Right atrium auricular region (tissue), 2 donors: ENCODE results near the gene PRKCE. TPM values are rescaled to one million over a fixed set of nuclear protein-coding genes. Genes with fewer than 3 reads are reported as not detected.

Experiments used
- DNase-seq: peaks from one replicate; pipeline ENCODE4 v3.0.0-alpha.2; 2019; ENCODE audit warnings: low spot score
- H3K27ac ChIP-seq, 2 donors: fragments of 200-600 bp; sonication (generic); 1 replicate in 1 of 2; 2 replicates in 1 of 2; pipeline ENCODE4 v1.5.1; 2016 to 2019
- H3K27me3 ChIP-seq, 2 donors: fragments of 200-600 bp; sonication (generic); one replicate each; pipeline versions ENCODE4 v1.5.1 to v1.6.0; 2017 to 2019
- H3K36me3 ChIP-seq: fragments of 200-600 bp; sonication (generic); one replicate; pipeline ENCODE4 v1.5.1; 2016
- H3K4me1 ChIP-seq, 2 donors: fragments of 200-600 bp; sonication (generic); one replicate each; pipeline versions ENCODE4 v1.5.1 to v1.6.0; 2017 to 2019
- H3K4me3 ChIP-seq, 2 donors: fragments of 200-600 bp; sonication (generic); 1 replicate in 1 of 2; 2 replicates in 1 of 2; pipeline ENCODE4 v1.5.1; 2017 to 2019; ENCODE audit warnings: mild to moderate bottlenecking in 1 of 2, moderate library complexity in 1 of 2
- H3K9me3 ChIP-seq, 2 donors: fragments of 200-600 bp; sonication (generic); one replicate each; pipeline ENCODE4 v1.5.1; 2019
- total RNA-seq, 2 donors: library from RNA; depleted of rRNA; stranded (reverse); fragments of >200 nt; gene quantifications; one replicate each; pipeline ENCODE4 v1.1.0, GENCODE V29; 2016
- TF ChIP-seq, protein P1 (sequence below), 2 donors: fragments of 200-600 bp; sonication (generic); IDR thresholded peaks; one replicate each; pipeline ENCODE4 v1.5.1; 2019; ENCODE audit warnings: antibody characterized with exemption in 2 of 2

PRKCE gene
- total RNA-seq, 2 donors from 2014 or later, result 7.2 to 11.8 TPM

- TF ChIP-seq, protein P1, sequence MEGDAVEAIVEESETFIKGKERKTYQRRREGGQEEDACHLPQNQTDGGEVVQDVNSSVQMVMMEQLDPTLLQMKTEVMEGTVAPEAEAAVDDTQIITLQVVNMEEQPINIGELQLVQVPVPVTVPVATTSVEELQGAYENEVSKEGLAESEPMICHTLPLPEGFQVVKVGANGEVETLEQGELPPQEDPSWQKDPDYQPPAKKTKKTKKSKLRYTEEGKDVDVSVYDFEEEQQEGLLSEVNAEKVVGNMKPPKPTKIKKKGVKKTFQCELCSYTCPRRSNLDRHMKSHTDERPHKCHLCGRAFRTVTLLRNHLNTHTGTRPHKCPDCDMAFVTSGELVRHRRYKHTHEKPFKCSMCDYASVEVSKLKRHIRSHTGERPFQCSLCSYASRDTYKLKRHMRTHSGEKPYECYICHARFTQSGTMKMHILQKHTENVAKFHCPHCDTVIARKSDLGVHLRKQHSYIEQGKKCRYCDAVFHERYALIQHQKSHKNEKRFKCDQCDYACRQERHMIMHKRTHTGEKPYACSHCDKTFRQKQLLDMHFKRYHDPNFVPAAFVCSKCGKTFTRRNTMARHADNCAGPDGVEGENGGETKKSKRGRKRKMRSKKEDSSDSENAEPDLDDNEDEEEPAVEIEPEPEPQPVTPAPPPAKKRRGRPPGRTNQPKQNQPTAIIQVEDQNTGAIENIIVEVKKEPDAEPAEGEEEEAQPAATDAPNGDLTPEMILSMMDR (IDR thresholded peaks at IDR 0.05), result no peak
- Histone ChIP-seq H3K4me3 (no peak overlapping the region), H3K27ac (no peak overlapping the region), H3K9me3 (no peaks in the 10 kb centered on the region), H3K27me3 (no peaks in the 10 kb centered on the region), H3K4me1 (peaks cover 0 to 14% of the 10 kb centered on the region in 2 donors), H3K36me3 (no peaks in the 10 kb centered on the region)
- no peak for DNase-seq
Observed at GRCh38 chr2:45716915-45717314, 65.4 kb downstream of the PRKCE start.

- TF ChIP-seq, protein P1 (IDR thresholded peaks at IDR 0.05), result no peak
- DNase-seq, result no peak
Observed at GRCh38 chr2:45720210-45720609, 68.7 kb downstream of the PRKCE start.

DNA sequence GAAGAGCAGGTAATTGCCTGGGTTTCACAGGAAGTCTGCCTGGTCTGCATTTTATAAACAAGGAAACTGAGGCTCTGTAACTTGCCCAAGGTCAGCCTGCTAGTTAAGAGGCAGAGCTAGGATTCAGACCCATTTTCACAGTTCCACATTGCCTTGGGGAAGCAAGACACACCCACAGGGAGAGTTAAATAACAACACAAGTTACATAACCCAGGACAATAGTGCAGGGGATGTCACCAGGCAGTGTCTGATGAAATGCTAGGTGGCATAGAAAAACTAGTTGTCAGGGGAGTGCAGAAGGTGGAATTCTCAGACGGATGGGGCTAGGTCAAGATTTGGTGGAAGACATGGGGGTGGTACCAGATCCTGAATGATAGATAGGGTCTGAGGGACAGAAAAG is 69.7 kb downstream of the PRKCE start:
- Histone ChIP-seq H3K27me3 (no peaks in the 10 kb centered on the region), H3K4me3 (no peak overlapping the region), H3K4me1 (peaks cover 0 to 20% of the 10 kb centered on the region in 2 donors), H3K36me3 (no peaks in the 10 kb centered on the region), H3K9me3 (no peaks in the 10 kb centered on the region), H3K27ac (no peak overlapping the region)
- TF ChIP-seq, protein P1 (IDR thresholded peaks at IDR 0.05), result no peak
- DNase-seq, result no peak

More at GRCh38 chr2:45720210-45720609, 68.7 kb downstream of the PRKCE start:
- H3K9me3 ChIP-seq, result no peaks in the 10 kb centered on the region
- H3K36me3 ChIP-seq, result no peaks in the 10 kb centered on the region
- H3K4me3 ChIP-seq, result no peak overlapping the region
- no peaks in the 10 kb centered on the region for H3K27me3 ChIP-seq
- peaks cover 0 to 20% of the 10 kb centered on the region in 2 donors for H3K4me1 ChIP-seq
- H3K27ac ChIP-seq, result no peak overlapping the region

- H3K4me1 ChIP-seq, result peaks cover 0 to 20% of the 10 kb centered on the region in 2 donors
- H3K36me3 ChIP-seq, result no peaks in the 10 kb centered on the region
- no peak overlapping the region for H3K4me3 ChIP-seq
- H3K9me3 ChIP-seq, result no peaks in the 10 kb centered on the region
- no peaks in the 10 kb centered on the region for H3K27me3 ChIP-seq
- H3K27ac ChIP-seq, result no peak overlapping the region
- TF ChIP-seq, protein P1 (IDR thresholded peaks at IDR 0.05), result no peak
- no peak for DNase-seq
Observed at GRCh38 chr2:45722477-45722876, 71.0 kb downstream of the PRKCE start.

- no peak overlapping the region for H3K4me3 ChIP-seq
- no peaks in the 10 kb centered on the region for H3K36me3 ChIP-seq
- TF ChIP-seq, protein P1 (IDR thresholded peaks at IDR 0.05), result no peak
- peaks cover 0 to 20% of the 10 kb centered on the region in 2 donors for H3K4me1 ChIP-seq
- H3K27me3 ChIP-seq, result no peaks in the 10 kb centered on the region
- DNase-seq, result no peak
- H3K27ac ChIP-seq, result no peak overlapping the region
- no peaks in the 10 kb centered on the region for H3K9me3 ChIP-seq
Observed at GRCh38 chr2:45723857-45724256, 72.4 kb downstream of the PRKCE start.

DNA sequence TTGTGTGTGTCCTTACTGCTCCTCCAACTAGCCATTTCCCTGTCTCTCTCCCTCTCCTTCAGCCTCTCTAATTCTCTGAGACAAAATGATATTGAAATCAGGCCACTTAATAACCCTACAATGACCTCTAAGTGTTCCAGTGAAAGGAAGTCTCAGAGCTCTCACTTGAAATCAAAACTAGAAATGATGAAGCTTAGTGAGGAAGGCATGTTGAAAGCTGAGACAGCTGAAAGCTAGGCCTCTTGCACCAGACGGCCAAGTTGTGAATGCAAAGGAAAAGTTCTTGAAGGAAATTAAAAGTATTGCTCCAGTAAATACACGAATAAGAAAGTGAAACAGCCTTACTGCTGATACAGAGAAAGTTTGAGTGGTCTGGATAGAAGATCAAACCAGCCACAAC is 72.9 kb downstream of the PRKCE start:
- no peak overlapping the region for H3K4me3 ChIP-seq
- TF ChIP-seq, protein P1 (IDR thresholded peaks at IDR 0.05), result no peak
- DNase-seq, result no peak
- H3K36me3 ChIP-seq, result no peaks in the 10 kb centered on the region
- H3K9me3 ChIP-seq, result no peaks in the 10 kb centered on the region
- H3K4me1 ChIP-seq, result peaks cover 0 to 20% of the 10 kb centered on the region in 2 donors
- no peaks in the 10 kb centered on the region for H3K27me3 ChIP-seq
- H3K27ac ChIP-seq, result no peak overlapping the region
